Glutamatergic neuron (in vitro differentiated cells): ENCODE measurements around the gene SMOC2. TPM values are rescaled to one million over a fixed set of nuclear protein-coding genes. Genes with fewer than 3 reads are reported as not detected.
A peak's percentile ranks its signal among the peaks of the same experiment; 100 is the strongest.

Source experiments
- DNase-seq: peaks from one replicate; pipeline ENCODE4 v3.0.0; 2022
- H3K27ac Mint-ChIP-seq: one replicate; pipeline ENCODE4 v1.8.0; 2020; ENCODE audit warnings: mild to moderate bottlenecking, mixed read lengths, inconsistent platforms; ENCODE audit not compliant: unreplicated experiment
- H3K27me3 Mint-ChIP-seq: one replicate; pipeline ENCODE4 v1.8.0; 2020; ENCODE audit warnings: mild to moderate bottlenecking, moderate library complexity, mixed read lengths, inconsistent platforms; ENCODE audit not compliant: unreplicated experiment
- H3K36me3 Mint-ChIP-seq: one replicate; pipeline ENCODE4 v1.8.0; 2020; ENCODE audit warnings: mild to moderate bottlenecking, mixed read lengths, inconsistent platforms; ENCODE audit not compliant: unreplicated experiment
- H3K4me1 Mint-ChIP-seq: one replicate; pipeline ENCODE4 v1.8.0; 2020; ENCODE audit warnings: mild to moderate bottlenecking, low read depth, mixed read lengths, inconsistent platforms; ENCODE audit not compliant: unreplicated experiment
- H3K4me3 Mint-ChIP-seq: one replicate; pipeline ENCODE4 v1.8.0; 2020; ENCODE audit warnings: mild to moderate bottlenecking, mixed read lengths, inconsistent platforms; ENCODE audit not compliant: unreplicated experiment
- H3K9me3 Mint-ChIP-seq: one replicate; pipeline ENCODE4 v1.8.0; 2020; ENCODE audit warnings: mild to moderate bottlenecking, moderate library complexity, mixed read lengths, inconsistent platforms; ENCODE audit not compliant: unreplicated experiment
- CTCF ChIP-seq: fragments of 200-600 bp; sonication (generic); IDR thresholded peaks from one replicate; pipeline ENCODE4 v1.5.0; 2021; ENCODE audit not compliant: partially characterized antibody, unreplicated experiment
- total RNA-seq: library from RNA; stranded (reverse); fragmentation: NEBNext Ultra II Directional; extraction: Animal tissue kit (Norgen Biotek cat#: 25700); gene quantifications from one replicate; pipeline ENCODE4 v1.2.1, GENCODE V29; 2021; ENCODE audit not compliant: unreplicated experiment

The SMOC2 gene
- total RNA-seq, 1 donor from 2014 or later, result 0.44 TPM

- H3K4me3 Mint-ChIP-seq, result no peak overlapping the region
- H3K36me3 Mint-ChIP-seq, result no peaks in the 10 kb centered on the region
- peaks cover 5% of the 10 kb centered on the region for H3K9me3 Mint-ChIP-seq
- TF ChIP-seq CTCF, result no peak
- H3K27me3 Mint-ChIP-seq, result peaks cover 5% of the 10 kb centered on the region
- DNase-seq, result no peak
- H3K4me1 Mint-ChIP-seq, result peaks cover 14% of the 10 kb centered on the region
- H3K27ac Mint-ChIP-seq, result no peak overlapping the region
Measured at GRCh38 chr6:168678588-168678987, 237.6 kb downstream of the SMOC2 start.

GRCh38 chr6:168681748-168682147, 240.8 kb downstream of the SMOC2 start:
- Mint-ChIP-seq H3K4me1 (peaks cover 17% of the 10 kb centered on the region), H3K9me3 (peaks cover 7% of the 10 kb centered on the region)

GRCh38 chr6:168683621-168684020, 242.6 kb downstream of the SMOC2 start:
- Mint-ChIP-seq H3K27ac (peak overlapping the region; percentile 10), H3K4me3 (no peak overlapping the region), H3K9me3 (peaks cover 7% of the 10 kb centered on the region), H3K36me3 (no peaks in the 10 kb centered on the region), H3K4me1 (peaks cover 16% of the 10 kb centered on the region), H3K27me3 (peaks cover 2% of the 10 kb centered on the region)
- no peak for TF ChIP-seq CTCF
- DNase-seq, result peak; percentile 55

More at GRCh38 chr6:168681748-168682147, 240.8 kb downstream of the SMOC2 start:
- Mint-ChIP-seq H3K4me3 (no peak overlapping the region), H3K36me3 (no peaks in the 10 kb centered on the region), H3K27ac (no peak overlapping the region), H3K27me3 (peaks cover 2% of the 10 kb centered on the region)
- no peak for DNase-seq
- TF ChIP-seq CTCF, result no peak

- no peak for TF ChIP-seq CTCF
- no peak for DNase-seq
- Mint-ChIP-seq H3K4me3 (no peak overlapping the region), H3K4me1 (peaks cover 16% of the 10 kb centered on the region), H3K9me3 (peaks cover 7% of the 10 kb centered on the region), H3K27ac (no peak overlapping the region), H3K27me3 (peaks cover 2% of the 10 kb centered on the region), H3K36me3 (no peaks in the 10 kb centered on the region)
Measured at GRCh38 chr6:168684471-168684870, 243.5 kb downstream of the SMOC2 start.

GRCh38 chr6:168684906-168685305, 243.9 kb downstream of the SMOC2 start:
- DNase-seq, result no peak
- TF ChIP-seq CTCF, result no peak
- no peak overlapping the region for H3K4me3 Mint-ChIP-seq
- no peaks in the 10 kb centered on the region for H3K36me3 Mint-ChIP-seq
- peaks cover 7% of the 10 kb centered on the region for H3K9me3 Mint-ChIP-seq
- H3K27ac Mint-ChIP-seq, result no peak overlapping the region
- peaks cover 16% of the 10 kb centered on the region for H3K4me1 Mint-ChIP-seq
- H3K27me3 Mint-ChIP-seq, result peaks cover 2% of the 10 kb centered on the region
